GM12801 (cell line): Measurements from ENCODE around the gene FARP1.

Source experiments
- CTCF ChIP-seq: IDR thresholded peaks from one replicate; pipeline ENCODE4 v1.5.1; 2011; ENCODE audit warnings: control low read depth; ENCODE audit not compliant: insufficient read length; ENCODE audit errors: extremely low read depth

FARP1 gene

GRCh38 chr13:98370806-98371515 is 228.1 kb downstream of the FARP1 start:
- no peak for TF ChIP-seq CTCF

DNA sequence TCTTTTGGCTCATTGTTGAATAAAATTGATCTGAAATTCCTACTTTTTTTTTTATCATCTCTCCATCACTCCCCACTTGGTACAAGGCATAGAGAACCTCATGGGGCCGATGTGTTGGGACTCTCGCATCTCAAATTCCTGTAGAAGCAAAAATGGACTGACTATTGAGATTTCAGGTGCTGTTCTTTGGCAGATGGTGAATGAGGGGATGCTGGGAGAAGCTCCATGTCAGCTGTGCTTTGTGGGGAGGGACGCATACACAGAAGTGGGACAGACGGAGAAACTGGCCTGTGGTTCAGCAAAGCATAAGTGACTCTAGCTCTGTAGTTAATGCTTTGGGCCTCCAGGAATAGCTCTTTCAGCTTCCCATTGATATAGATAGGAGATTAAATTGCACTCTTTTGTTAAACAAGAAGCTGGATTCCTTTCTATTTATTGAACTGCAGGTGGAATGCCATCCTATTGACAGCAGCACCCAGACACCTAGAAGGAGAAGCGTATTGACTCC is 228.7 kb downstream of the FARP1 start:
- no peak for TF ChIP-seq CTCF

DNA sequence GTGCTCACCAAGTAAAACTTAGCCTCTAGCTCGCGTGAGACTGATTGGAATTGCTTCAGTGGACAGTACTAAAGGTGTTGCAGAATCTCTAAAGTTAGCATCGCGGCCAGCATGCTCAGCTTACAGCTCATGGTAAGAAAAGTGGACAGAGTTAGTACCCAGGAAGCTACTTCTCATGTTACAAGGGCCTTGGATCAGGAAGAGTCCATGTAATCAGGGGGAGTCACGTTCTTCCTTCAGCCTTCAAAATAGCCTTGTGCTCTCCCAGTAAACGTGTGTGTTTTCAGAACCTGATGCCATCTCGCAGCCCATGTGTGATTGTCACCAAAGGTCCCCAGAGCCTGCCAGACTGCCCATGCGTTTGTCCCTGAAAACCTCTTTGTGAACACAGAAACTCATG is 230.0 kb downstream of the FARP1 start:
- no peak for TF ChIP-seq CTCF

DNA sequence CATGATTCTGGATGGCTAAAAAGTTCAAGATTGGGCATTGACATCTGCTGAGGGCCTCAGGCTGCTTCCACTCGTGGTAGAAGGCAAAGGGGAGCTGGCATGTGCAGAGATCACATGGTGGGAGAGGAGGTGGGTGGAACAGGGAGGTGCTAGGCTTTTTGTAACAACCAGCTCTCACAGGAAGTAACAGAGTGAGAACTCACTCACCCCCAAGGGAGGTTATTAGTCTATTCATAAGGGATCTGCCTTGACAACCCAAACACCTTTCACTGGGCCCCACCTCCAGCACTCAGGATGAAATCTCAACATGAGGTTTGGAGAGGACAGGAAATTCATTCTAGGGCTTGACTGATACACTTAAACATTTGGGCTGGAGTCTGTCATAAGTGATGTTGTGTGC is 231.9 kb downstream of the FARP1 start:
- no peak for TF ChIP-seq CTCF

- TF ChIP-seq CTCF = no peak
Measured at GRCh38 chr13:98377635-98378378, 234.9 kb downstream of the FARP1 start.

DNA sequence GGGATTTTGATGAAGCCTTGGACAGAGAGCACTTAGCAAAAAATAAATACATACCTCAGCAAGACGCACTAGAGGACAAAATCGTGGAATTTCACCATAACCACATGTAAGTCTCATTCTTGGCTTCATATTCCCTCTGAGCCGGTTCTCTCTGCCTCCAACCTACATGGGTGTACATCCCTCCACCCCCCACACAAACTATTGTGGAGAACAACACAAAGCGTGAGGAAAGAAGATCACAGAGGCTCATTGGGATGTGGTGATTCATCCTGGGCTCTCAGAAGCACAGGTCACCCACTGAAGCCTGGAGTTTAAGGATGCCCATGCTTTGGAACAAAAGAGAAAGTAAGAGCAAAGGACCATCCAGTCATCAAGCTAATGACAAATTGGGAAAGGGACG is 241.8 kb downstream of the FARP1 start:
- TF ChIP-seq CTCF = no peak

DNA sequence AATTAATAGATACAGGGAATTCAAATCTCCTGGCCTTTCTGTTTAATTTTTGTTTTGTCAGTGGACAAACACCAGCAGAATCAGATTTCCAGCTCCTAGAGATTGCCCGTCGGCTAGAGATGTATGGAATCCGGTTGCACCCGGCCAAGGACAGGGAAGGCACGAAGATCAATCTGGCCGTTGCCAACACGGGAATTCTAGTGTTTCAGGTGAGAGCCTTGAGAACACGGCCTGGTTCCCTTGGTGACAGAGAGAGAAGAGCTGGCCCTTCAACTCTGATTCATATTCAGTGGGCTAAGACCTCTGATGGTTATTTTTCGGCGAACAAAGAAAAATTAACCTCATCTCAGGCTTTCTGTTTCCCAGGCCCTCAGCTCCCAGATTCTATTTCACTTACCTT is 242.7 kb downstream of the FARP1 start:
- no peak for TF ChIP-seq CTCF
